ENCODE measurements around the gene KIR2DL1.
"Not testable (repeated sequence)": the region's sequence is repeated elsewhere in the genome, so short reads cannot be mapped to it uniquely, and the experiment has no call there.

Gene KIR2DL1

DNA sequence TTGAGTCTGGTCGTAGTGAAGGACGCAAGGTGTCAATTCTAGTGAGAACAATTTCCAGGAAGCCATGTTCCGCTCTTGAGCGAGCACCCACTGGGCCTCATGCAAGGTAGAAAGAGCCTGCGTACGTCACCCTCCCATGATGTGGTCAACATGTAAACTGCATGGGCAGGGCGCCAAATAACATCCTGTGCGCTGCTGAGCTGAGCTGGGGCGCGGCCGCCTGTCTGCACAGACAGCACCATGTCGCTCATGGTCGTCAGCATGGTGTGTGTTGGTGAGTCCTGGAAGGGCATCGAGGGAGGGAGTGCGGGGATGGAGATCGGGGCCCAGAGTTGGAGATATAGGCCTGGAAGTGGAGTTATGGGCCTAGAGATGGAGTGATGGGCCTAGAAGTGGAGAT lies 31.3 kb upstream of the KIR2DL1 start, which contains the start of gene KIR2DL3:
Gene KIR2DL3, plus strand, starts transcription at position 208 of the 400 bp plus-strand sequence. Its CDS starts 33 bp downstream, at position 241.
- H3K4ac ChIP-seq (ENCODE audit: low read depth, low read length); H2AK5ac ChIP-seq (ENCODE audit: low read length); H3K36me3 ChIP-seq (ENCODE audit: control insufficient read depth in 1 of 2, insufficient read depth in 2 of 2, low read length in 2 of 2); H2BK5ac ChIP-seq (ENCODE audit: low read depth, low read length, poor library complexity); H4K91ac ChIP-seq (ENCODE audit: low read depth, low read length); H4K8ac ChIP-seq (ENCODE audit: low read depth, low read length); H3K27me3 ChIP-seq (ENCODE audit: insufficient read depth, low read length); H3K79me2 ChIP-seq (ENCODE audit: control insufficient read depth, insufficient read depth, low read length, poor library complexity); H2AFZ ChIP-seq (ENCODE audit: insufficient read depth, low read length, poor library complexity); H2BK120ac ChIP-seq (ENCODE audit: insufficient read depth, low read length, poor library complexity); H3K27ac ChIP-seq (ENCODE audit: low read depth, low read length); H3K4me1 ChIP-seq (ENCODE audit: control insufficient read depth in 1 of 2, insufficient read depth in 2 of 2, low read length in 2 of 2); H3K79me1 ChIP-seq (ENCODE audit: low read length); H3K4me3 ChIP-seq (ENCODE audit: low read depth, low read length); H4K12ac ChIP-seq (ENCODE audit: low read depth, low read length); H3K18ac ChIP-seq (ENCODE audit: low read length); H2BK12ac ChIP-seq (ENCODE audit: low read length); H3K9ac ChIP-seq (ENCODE audit: low read length); H3K23ac ChIP-seq (ENCODE audit: low read length); H3K4me2 ChIP-seq (ENCODE audit: low read length); DNase-seq; H3K14ac ChIP-seq (ENCODE audit: low read length): not testable (repeated sequence)
- H3K9me3 ChIP-seq (ENCODE audit: insufficient read depth, low read depth, low read length) = peaks cover 41% of the 10 kb centered on the region
- no CpG with 5 or more reads among the region's 16 CpGs for WGBS (ENCODE audit: extremely low coverage, insufficient coverage, insufficient read length)

DNA sequence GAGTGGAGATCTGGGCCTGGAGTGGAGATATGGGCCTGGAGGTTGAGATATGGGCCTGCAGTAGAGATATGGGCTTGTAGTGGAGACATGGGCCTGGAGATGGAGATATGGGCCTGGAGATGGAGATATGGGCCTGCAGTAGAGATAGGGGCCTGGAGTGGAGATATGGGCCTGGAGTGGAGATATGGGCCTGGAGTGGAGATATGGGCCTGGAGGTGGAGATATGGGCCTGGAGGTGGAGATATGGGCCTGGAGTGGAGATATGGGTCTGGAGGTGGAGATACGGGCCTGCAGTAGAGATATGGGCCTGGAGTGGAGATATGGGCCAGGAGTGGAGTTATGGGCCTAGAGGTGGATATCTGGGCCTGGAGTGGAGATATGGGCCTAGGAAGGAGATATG lies 30.9 kb upstream of the KIR2DL1 start:
- no CpG with 5 or more reads among the region's 1 CpG for WGBS (ENCODE audit: extremely low coverage, insufficient coverage, insufficient read length)
- H3K14ac ChIP-seq (ENCODE audit: low read length) = no peak overlapping the region
- no peaks in the 10 kb centered on the region for H3K79me2 ChIP-seq (ENCODE audit: control insufficient read depth, insufficient read depth, low read length, poor library complexity)
- H2BK12ac ChIP-seq (ENCODE audit: low read length) = no peak overlapping the region
- no peak overlapping the region for H3K4me2 ChIP-seq (ENCODE audit: low read length)
- H3K9ac ChIP-seq (ENCODE audit: low read length) = no peak overlapping the region
- DNase-seq = no peak
- H4K12ac ChIP-seq (ENCODE audit: low read depth, low read length) = no peak overlapping the region
- no peak overlapping the region for H3K27ac ChIP-seq (ENCODE audit: low read depth, low read length)
- H4K91ac ChIP-seq (ENCODE audit: low read depth, low read length) = no peak overlapping the region
- no peak overlapping the region for H3K18ac ChIP-seq (ENCODE audit: low read length)
- no peak overlapping the region for H2AK5ac ChIP-seq (ENCODE audit: low read length)
- no peaks in the 10 kb centered on the region for H3K79me1 ChIP-seq (ENCODE audit: low read length)
- no peaks in the 10 kb centered on the region for H3K27me3 ChIP-seq (ENCODE audit: insufficient read depth, low read length)
- peaks cover 41% of the 10 kb centered on the region for H3K9me3 ChIP-seq (ENCODE audit: insufficient read depth, low read depth, low read length)
- no peak overlapping the region for H3K23ac ChIP-seq (ENCODE audit: low read length)
- H3K4me3 ChIP-seq (ENCODE audit: low read depth, low read length) = no peak overlapping the region
- no peaks in the 10 kb centered on the region for H3K36me3 ChIP-seq (ENCODE audit: control insufficient read depth in 1 of 2, insufficient read depth in 2 of 2, low read length in 2 of 2)
- H2BK5ac ChIP-seq (ENCODE audit: low read depth, low read length, poor library complexity) = no peak overlapping the region
- H4K8ac ChIP-seq (ENCODE audit: low read depth, low read length) = no peak overlapping the region
- no peak overlapping the region for H3K4ac ChIP-seq (ENCODE audit: low read depth, low read length)
- H3K4me1 ChIP-seq (ENCODE audit: control insufficient read depth in 1 of 2, insufficient read depth in 2 of 2, low read length in 2 of 2) = no peaks in the 10 kb centered on the region
- no peak overlapping the region for H2AFZ ChIP-seq (ENCODE audit: insufficient read depth, low read length, poor library complexity)
- no peak overlapping the region for H2BK120ac ChIP-seq (ENCODE audit: insufficient read depth, low read length, poor library complexity)

DNA sequence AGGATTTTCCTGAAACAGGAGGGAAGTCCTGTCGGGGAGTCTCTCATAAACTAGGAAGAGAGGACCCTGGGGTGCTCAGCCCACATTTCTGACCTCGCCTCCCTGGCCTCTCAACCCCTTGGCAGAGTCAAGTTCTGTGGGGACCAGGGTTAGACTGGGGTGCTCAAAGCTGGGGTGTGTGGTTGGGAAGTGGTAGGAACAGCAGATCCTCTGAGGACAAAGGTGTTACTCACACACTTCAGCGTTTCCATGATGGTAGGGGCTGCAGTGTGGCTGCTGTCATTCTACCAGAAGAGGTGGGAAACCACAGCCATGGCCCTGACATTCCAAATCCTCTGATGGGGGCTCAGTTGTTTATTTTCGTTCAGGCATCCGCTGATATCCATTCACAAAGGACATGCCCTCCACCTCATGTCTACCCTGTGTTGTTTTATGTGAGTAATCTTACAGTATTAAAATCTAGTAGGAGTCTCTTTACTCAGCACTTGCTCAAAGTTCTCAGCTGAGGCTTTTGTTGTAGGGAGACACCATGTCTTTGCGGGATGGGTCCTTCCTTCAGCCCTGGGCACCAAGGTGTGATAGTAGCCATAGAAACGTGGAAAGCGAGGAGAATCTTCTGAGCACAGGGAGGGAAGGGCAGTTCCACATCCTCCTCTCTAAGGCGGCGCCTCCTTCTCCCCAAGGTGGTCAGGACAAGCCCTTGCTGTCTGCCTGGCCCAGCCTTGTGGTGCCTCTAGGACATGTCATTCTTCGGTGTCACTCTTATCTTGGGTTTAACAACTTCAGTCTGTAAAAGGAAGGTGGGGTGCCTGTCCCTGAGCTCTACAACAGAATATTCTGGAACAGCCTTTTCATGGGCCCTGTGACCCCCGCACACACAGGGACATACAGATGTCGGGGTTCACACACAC lies 29.8 kb upstream of the KIR2DL1 start:
- WGBS (ENCODE audit: extremely low coverage, insufficient coverage, insufficient read length) = no CpG with 5 or more reads among the region's 13 CpGs
- H4K91ac ChIP-seq (ENCODE audit: low read depth, low read length) = no peak overlapping the region

DNA sequence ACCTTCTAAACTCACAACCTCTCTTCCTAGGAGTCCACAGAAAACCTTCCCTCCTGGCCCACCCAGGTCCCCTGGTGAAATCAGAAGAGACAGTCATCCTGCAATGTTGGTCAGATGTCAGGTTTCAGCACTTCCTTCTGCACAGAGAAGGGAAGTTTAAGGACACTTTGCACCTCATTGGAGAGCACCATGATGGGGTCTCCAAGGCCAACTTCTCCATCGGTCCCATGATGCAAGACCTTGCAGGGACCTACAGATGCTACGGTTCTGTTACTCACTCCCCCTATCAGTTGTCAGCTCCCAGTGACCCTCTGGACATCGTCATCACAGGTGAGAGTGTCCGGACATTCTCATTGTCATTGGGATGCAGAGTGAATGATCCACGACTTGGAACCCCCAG lies 27.6 kb upstream of the KIR2DL1 start:
- not testable (repeated sequence) for H3K4ac ChIP-seq (ENCODE audit: low read depth, low read length); H3K27ac ChIP-seq (ENCODE audit: low read depth, low read length); H3K23ac ChIP-seq (ENCODE audit: low read length); H4K12ac ChIP-seq (ENCODE audit: low read depth, low read length); H3K14ac ChIP-seq (ENCODE audit: low read length); H2BK12ac ChIP-seq (ENCODE audit: low read length); H4K91ac ChIP-seq (ENCODE audit: low read depth, low read length); H2AK5ac ChIP-seq (ENCODE audit: low read length); DNase-seq; H3K4me2 ChIP-seq (ENCODE audit: low read length); H3K27me3 ChIP-seq (ENCODE audit: insufficient read depth, low read length); H2BK120ac ChIP-seq (ENCODE audit: insufficient read depth, low read length, poor library complexity); H2BK5ac ChIP-seq (ENCODE audit: low read depth, low read length, poor library complexity); H3K18ac ChIP-seq (ENCODE audit: low read length); H2AFZ ChIP-seq (ENCODE audit: insufficient read depth, low read length, poor library complexity); H3K9ac ChIP-seq (ENCODE audit: low read length); H3K79me2 ChIP-seq (ENCODE audit: control insufficient read depth, insufficient read depth, low read length, poor library complexity); H3K36me3 ChIP-seq (ENCODE audit: control insufficient read depth in 1 of 2, insufficient read depth in 2 of 2, low read length in 2 of 2); H4K8ac ChIP-seq (ENCODE audit: low read depth, low read length); H3K4me1 ChIP-seq (ENCODE audit: control insufficient read depth in 1 of 2, insufficient read depth in 2 of 2, low read length in 2 of 2); H3K79me1 ChIP-seq (ENCODE audit: low read length); H3K4me3 ChIP-seq (ENCODE audit: low read depth, low read length)
- H3K9me3 ChIP-seq (ENCODE audit: insufficient read depth, low read depth, low read length) = peaks cover 29% of the 10 kb centered on the region
- WGBS (ENCODE audit: extremely low coverage, insufficient coverage, insufficient read length) = no CpG with 5 or more reads among the region's 5 CpGs

More for the DNA sequence above, 29.8 kb upstream of the KIR2DL1 start:
- H2AFZ ChIP-seq (ENCODE audit: insufficient read depth, low read length, poor library complexity) = no peak overlapping the region
- no peaks in the 10 kb centered on the region for H3K36me3 ChIP-seq (ENCODE audit: control insufficient read depth in 1 of 2, insufficient read depth in 2 of 2, low read length in 2 of 2)
- no peak overlapping the region for H4K12ac ChIP-seq (ENCODE audit: low read depth, low read length)
- no peaks in the 10 kb centered on the region for H3K79me1 ChIP-seq (ENCODE audit: low read length)
- peaks cover 39% of the 10 kb centered on the region for H3K9me3 ChIP-seq (ENCODE audit: insufficient read depth, low read depth, low read length)
- no peaks in the 10 kb centered on the region for H3K27me3 ChIP-seq (ENCODE audit: insufficient read depth, low read length)
- no peak overlapping the region for H3K18ac ChIP-seq (ENCODE audit: low read length)
- no peak overlapping the region for H3K4me3 ChIP-seq (ENCODE audit: low read depth, low read length)
- no peak overlapping the region for H4K8ac ChIP-seq (ENCODE audit: low read depth, low read length)
- H2BK12ac ChIP-seq (ENCODE audit: low read length) = no peak overlapping the region
- no peak overlapping the region for H2BK5ac ChIP-seq (ENCODE audit: low read depth, low read length, poor library complexity)
- no peak overlapping the region for H3K23ac ChIP-seq (ENCODE audit: low read length)
- no peak overlapping the region for H3K27ac ChIP-seq (ENCODE audit: low read depth, low read length)
- H3K9ac ChIP-seq (ENCODE audit: low read length) = no peak overlapping the region
- no peak overlapping the region for H3K4me2 ChIP-seq (ENCODE audit: low read length)
- H3K4me1 ChIP-seq (ENCODE audit: control insufficient read depth in 1 of 2, insufficient read depth in 2 of 2, low read length in 2 of 2) = no peaks in the 10 kb centered on the region
- no peaks in the 10 kb centered on the region for H3K79me2 ChIP-seq (ENCODE audit: control insufficient read depth, insufficient read depth, low read length, poor library complexity)
- H2BK120ac ChIP-seq (ENCODE audit: insufficient read depth, low read length, poor library complexity) = no peak overlapping the region
- H3K4ac ChIP-seq (ENCODE audit: low read depth, low read length) = no peak overlapping the region
- H2AK5ac ChIP-seq (ENCODE audit: low read length) = no peak overlapping the region
- no peak overlapping the region for H3K14ac ChIP-seq (ENCODE audit: low read length)
- no peak for DNase-seq
